Measurements from ENCODE around the gene UBAP1L. TPM values are rescaled to one million over a fixed set of nuclear protein-coding genes. Genes with fewer than 3 reads are reported as not detected.
"Not testable (repeated sequence)": the region's sequence is repeated elsewhere in the genome, so short reads cannot be mapped to it uniquely, and the experiment has no call there.

UBAP1L gene
- total RNA-seq, 2 donors from 2014 or later: 5.2 to 6.3 TPM

DNA sequence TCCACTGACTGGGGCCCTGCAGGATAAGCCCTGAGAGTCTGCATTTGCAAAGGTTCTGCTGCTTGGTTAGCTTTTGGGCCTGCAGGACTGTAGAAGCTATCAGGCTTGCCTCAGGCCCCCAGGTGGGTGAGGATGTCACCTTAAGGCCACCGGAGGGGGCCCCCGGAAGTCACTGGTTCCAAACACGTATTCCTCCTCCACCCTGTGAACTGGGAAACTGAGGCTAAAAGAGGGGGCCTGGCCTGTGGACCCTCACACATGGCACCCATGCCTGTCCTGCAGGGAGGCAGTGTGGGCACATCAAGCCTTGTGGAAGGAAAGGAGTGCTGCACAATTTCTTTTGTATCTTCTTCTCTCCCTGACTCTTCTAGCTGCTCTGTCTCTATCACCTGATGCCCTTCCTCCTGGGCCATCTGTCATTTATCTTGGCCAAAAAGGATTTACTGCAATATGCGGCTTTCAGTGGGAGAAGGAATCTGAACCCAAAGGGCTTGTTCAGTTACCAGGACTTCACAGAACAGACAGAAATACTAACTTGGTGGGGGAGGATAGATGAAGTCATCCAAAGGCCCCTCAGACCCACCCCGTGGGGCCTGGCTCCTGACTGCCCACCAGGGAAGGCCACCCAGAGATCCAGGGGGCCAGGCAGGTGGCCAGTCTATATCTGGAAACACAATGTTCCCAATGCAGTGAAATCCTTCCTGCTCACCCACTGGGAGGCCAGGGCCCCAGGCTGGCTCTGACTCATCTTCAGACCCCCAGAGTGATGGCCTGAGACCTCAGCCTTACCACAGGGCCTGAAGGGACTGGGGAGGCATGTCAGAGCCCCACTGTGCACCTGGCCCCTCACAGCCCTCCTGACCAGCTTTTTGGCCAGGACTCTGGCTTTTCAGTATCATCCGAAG lies 18.3 kb downstream of the UBAP1L start:
- no peak overlapping the region for H3K27ac Mint-ChIP-seq
- no peak for ATAC-seq (replicated peaks in 1 of 2)
- H3K9me3 Mint-ChIP-seq: no peaks in the 10 kb centered on the region
- no peaks in the 10 kb centered on the region for H3K27me3 Mint-ChIP-seq (ENCODE audit: low read depth)
- no peak for DNase-seq
- no peak overlapping the region for H3K4me3 Mint-ChIP-seq
- no peaks in the 10 kb centered on the region for H3K4me1 Mint-ChIP-seq (ENCODE audit: low read depth)
- peaks cover 3% of the 10 kb centered on the region in 2 donors for H3K36me3 Mint-ChIP-seq (ENCODE audit: insufficient read depth in 2 of 2)

DNA sequence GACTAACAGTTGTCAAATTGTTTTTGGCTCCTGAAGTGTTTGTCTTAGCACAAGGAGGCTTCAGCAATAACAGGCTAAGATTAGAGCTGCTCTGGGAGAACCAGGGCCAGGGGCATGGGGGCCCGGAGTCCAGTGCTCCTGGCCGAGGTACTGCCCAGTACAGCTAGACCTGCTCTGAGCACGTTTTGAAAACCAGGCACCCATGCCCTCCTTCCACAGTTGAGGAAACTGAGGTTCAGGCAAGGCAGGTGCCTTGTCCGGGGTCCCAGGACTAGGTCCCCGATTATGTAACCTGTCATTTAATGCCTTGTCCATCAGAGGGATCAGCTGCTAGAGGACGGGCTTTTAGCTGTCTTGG lies 19.3 kb downstream of the UBAP1L start:
- Mint-ChIP-seq H3K27me3 (ENCODE audit: low read depth) (no peaks in the 10 kb centered on the region), H3K27ac (no peak overlapping the region), H3K4me1 (ENCODE audit: low read depth) (no peaks in the 10 kb centered on the region), H3K9me3 (no peaks in the 10 kb centered on the region), H3K4me3 (no peak overlapping the region), H3K36me3 (ENCODE audit: insufficient read depth in 2 of 2) (no peaks in the 10 kb centered on the region)
- no peak for DNase-seq
- ATAC-seq (replicated peaks in 1 of 2): no peak

DNA sequence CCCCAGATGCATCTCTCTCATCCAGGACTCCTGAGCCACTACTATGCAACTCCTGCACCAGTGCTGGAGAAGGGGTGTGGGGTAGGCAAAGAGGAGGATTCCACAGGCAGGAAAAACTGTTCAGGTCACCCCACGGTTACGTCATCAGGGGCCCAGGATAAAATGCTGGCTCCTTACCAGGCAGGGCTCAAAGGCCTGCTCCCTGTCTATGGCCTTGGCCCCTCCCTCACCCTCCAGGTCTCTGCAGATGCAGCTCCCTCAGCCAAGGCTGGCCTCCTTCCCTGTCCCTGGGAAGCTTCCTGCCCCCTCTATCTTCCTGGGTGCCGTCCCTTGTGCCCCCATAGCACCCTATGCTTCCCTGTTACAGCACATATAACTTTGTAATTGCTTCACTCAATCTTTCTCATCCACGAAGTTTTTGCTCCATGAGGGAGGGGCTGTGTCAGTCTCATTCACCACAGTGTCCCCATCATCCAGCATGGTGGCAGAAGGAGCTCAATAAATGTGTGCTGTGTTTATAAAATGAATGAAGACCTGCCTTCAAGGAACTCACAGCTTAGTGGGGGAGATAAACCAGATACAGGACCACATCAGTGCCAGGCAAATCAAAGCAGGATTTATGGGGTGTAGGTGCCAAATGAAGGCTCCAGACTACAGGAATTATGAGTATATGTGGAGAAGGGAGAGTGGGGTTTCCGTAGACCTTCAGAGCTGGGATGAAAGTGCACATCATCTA lies 19.8 kb downstream of the UBAP1L start:
- ATAC-seq (replicated peaks in 1 of 2) (no peak), DNase-seq (no peak)
- no peaks in the 10 kb centered on the region for H3K36me3 Mint-ChIP-seq (ENCODE audit: insufficient read depth in 2 of 2)
- no peaks in the 10 kb centered on the region for H3K27me3 Mint-ChIP-seq (ENCODE audit: low read depth)
- H3K4me3 Mint-ChIP-seq: no peak overlapping the region
- no peaks in the 10 kb centered on the region for H3K9me3 Mint-ChIP-seq
- no peaks in the 10 kb centered on the region for H3K4me1 Mint-ChIP-seq (ENCODE audit: low read depth)
- H3K27ac Mint-ChIP-seq: no peak overlapping the region

DNA sequence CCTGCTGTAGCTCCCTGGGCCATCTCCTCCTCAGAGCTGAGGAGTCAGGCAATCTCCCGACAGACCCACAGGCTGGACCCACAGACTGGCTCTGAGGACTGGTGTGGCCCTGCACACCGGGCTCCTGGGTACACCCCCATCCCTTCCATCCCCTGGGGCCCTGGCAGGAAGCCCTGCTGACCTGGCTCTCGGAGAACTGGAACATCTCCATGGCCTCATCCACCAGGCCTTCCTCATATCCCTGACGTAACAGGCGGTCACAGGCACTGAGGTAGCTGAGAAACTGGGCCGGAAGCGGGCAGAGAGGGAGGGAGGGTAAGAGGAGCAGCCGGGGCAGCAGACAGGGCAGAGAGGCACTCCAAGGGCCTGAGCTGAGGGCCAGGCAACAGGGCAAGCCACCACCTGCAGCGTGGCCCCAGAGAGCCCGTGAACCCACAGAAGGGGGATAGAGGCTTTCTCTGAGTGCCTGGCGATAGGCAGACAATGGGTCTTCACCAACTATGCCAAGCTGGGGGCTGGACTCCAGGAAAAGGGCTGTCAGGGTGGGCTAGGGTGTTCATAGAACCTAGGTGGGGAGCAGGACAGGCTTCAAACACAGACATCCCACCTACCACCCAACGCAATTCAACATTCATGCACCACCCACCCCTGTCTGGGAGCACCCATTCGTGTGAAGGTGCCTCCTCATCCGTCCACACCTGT lies 20.6 kb downstream of the UBAP1L start:
- no peaks in the 10 kb centered on the region for H3K4me1 Mint-ChIP-seq (ENCODE audit: low read depth)
- H3K9me3 Mint-ChIP-seq: no peaks in the 10 kb centered on the region
- ATAC-seq (replicated peaks in 1 of 2) (no peak), DNase-seq (no peak)
- H3K27me3 Mint-ChIP-seq (ENCODE audit: low read depth): no peaks in the 10 kb centered on the region
- no peak overlapping the region for H3K27ac Mint-ChIP-seq
- no peak overlapping the region for H3K4me3 Mint-ChIP-seq
- no peaks in the 10 kb centered on the region for H3K36me3 Mint-ChIP-seq (ENCODE audit: insufficient read depth in 2 of 2)

DNA sequence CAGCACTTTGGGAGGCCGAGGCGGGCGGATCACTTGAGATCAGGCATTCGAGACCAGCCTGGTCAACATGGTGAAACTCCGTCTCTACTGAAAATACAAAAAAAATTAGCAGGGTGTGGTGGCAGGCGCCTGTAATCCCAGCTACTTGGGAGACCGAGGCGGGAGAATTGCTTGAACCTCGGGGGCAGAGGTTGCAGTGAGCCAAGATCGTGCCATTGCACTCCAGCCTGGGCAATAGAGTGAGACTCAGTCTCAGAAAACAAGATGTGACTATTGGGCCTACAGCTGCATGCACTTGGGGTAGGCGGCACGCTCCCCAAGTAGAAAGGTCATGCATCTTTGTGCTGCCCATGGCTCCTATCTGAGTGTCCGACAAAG lies 21.2 kb downstream of the UBAP1L start:
- DNase-seq; H3K27ac Mint-ChIP-seq; H3K27me3 Mint-ChIP-seq (ENCODE audit: low read depth); H3K4me1 Mint-ChIP-seq (ENCODE audit: low read depth); ATAC-seq (replicated peaks in 1 of 2); H3K4me3 Mint-ChIP-seq; H3K9me3 Mint-ChIP-seq; H3K36me3 Mint-ChIP-seq (ENCODE audit: insufficient read depth in 2 of 2): not testable (repeated sequence)

DNA sequence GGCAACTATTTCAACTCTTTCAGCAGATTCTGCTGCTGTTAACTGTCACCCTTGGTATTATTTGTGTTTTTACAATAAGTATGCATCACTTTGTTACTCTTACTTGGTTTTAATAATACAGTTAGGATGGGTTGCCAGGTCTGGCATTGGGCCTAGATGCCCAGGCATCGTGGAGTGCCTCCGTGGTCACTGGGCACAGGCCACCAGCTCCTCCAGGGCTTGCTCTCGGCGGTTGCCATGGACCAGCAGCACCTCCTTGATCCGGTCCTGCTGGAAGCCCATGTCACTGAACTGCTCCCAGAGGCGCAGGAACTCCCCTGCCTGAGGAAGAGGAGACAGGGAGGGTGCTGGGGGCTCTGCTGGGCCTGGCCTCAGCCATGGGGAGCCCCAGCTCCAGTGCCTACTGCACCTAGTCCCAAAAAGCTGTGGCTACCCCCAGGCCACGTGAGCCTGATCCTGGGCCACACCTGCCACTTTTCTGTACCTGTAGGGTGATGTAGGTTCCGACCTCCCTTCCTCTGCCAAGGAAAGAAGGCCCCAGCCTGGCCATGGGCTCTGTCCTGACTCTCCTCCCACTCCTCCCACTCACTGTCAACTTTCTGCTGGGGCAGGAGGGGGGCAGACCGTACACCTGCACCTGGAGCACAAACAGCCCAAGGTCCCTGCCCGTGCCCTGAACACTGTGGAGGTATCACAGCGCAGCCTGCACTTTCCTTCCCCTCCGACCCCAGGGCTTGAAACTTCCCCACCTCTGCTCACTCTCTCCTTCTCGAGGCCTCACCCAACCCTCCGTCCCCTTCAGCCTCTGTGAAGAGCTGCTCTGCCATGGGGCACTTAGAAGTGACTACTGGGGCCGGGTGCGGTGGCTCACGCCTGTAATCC lies 21.8 kb downstream of the UBAP1L start:
- DNase-seq: no peak
- ATAC-seq (replicated peaks in 1 of 2): no peak
- H3K4me3 Mint-ChIP-seq: no peak overlapping the region
- no peaks in the 10 kb centered on the region for H3K4me1 Mint-ChIP-seq (ENCODE audit: low read depth)
- no peaks in the 10 kb centered on the region for H3K36me3 Mint-ChIP-seq (ENCODE audit: insufficient read depth in 2 of 2)
- H3K9me3 Mint-ChIP-seq: no peaks in the 10 kb centered on the region
- no peaks in the 10 kb centered on the region for H3K27me3 Mint-ChIP-seq (ENCODE audit: low read depth)
- H3K27ac Mint-ChIP-seq: peak overlapping the region; percentile 46

DNA sequence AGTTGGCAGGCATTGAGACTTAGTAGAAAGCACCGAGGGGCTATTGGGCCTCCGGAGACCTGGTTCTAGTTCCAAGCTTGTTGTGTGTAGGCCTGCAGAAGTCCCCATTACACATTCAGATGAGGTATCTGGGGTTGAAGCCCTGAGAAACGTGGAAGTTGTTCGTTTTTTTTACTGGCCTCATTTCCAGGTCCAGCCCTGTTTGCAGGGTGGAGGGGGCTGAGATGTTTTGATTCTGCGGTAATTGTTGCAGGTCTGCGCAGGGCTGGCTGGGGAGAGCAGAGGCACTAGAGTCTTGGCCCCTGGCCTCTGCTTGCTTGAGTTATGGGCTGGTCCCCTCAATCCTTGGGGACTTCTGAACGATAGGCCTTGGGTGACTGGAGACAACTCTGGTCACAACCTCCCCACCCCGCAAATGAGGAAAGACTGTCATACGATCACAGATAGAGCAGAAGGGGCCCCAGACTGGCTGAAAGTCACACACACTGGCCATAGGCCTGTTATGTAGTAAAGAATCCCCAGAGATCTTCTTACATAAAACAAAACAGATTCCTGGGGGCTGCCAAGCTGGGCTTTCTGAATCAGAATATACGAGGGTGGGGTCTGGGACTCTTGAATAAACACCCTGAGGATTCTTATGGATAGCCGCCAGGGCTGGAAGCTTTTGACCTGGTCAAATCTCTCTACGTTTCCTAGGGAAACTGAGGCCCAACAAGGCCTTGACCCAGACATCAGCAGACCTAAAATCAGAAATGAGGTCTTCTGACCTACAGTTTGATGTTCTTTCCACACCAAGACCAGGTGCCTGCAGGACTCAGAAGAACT lies 22.8 kb downstream of the UBAP1L start:
- ATAC-seq (replicated peaks in 1 of 2) (no peak), DNase-seq (no peak)
- H3K4me3 Mint-ChIP-seq: no peak overlapping the region
- no peak overlapping the region for H3K27ac Mint-ChIP-seq
- H3K36me3 Mint-ChIP-seq (ENCODE audit: insufficient read depth in 2 of 2): no peaks in the 10 kb centered on the region
- H3K27me3 Mint-ChIP-seq (ENCODE audit: low read depth): no peaks in the 10 kb centered on the region
- H3K4me1 Mint-ChIP-seq (ENCODE audit: low read depth): no peaks in the 10 kb centered on the region
- H3K9me3 Mint-ChIP-seq: no peaks in the 10 kb centered on the region

DNA sequence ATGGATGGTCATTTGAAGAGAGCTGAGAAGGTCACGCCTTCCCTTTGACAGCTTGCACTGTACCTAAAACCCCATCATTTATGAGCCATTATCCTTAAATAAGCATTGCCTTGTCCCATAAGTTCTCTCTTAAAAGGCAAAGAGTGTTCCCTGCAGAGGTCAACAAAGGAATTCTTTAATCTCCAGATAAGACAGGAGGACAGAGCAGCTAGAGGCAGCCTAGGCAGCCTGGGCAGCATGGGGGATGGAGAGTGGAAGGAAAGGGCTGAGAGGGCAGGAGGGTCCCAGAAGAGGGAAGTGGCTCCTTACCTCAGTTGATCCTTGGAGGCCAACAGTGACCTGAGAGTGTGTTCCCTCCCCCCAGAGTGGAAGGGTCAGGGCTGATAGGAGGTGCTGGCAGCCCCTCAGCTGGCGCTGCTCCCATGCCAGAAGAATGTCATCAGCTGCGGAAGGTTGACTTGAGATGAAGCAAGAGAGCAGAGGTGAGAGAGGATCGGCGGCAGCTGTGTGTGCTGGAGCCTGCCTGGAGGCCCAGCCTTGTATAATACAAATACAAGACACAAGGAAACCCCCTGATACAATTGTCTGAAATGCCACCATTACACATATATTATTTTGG lies 25.7 kb downstream of the UBAP1L start:
- H3K9me3 Mint-ChIP-seq: no peaks in the 10 kb centered on the region
- no peak overlapping the region for H3K4me3 Mint-ChIP-seq
- no peak for DNase-seq
- H3K36me3 Mint-ChIP-seq (ENCODE audit: insufficient read depth in 2 of 2): no peaks in the 10 kb centered on the region
- no peak overlapping the region for H3K27ac Mint-ChIP-seq
- no peak for ATAC-seq (replicated peaks in 1 of 2)
- H3K4me1 Mint-ChIP-seq (ENCODE audit: low read depth): no peaks in the 10 kb centered on the region
- peaks cover 3% of the 10 kb centered on the region for H3K27me3 Mint-ChIP-seq (ENCODE audit: low read depth)

DNA sequence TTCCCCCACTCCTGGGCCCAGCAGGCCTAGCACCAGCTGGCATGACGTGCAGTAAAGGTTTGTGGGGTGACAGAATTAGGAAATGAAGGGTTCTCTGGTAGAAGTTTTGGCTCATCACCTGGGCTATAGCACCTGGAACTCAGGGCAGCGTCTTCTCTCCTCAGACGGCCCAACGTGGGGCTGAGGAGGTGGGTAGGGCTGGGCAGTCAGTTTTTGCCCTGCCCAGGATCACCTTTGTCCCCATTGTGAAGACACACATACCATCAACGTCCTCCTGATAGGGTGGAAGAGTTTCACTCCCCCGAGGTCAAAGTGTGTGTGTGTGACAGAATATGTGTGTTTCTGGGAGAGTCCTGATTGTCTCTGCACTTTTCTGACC lies 26.4 kb downstream of the UBAP1L start:
- no peaks in the 10 kb centered on the region for H3K36me3 Mint-ChIP-seq (ENCODE audit: insufficient read depth in 2 of 2)
- ATAC-seq (replicated peaks in 1 of 2): no peak
- H3K9me3 Mint-ChIP-seq: no peaks in the 10 kb centered on the region
- no peaks in the 10 kb centered on the region for H3K4me1 Mint-ChIP-seq (ENCODE audit: low read depth)
- H3K27ac Mint-ChIP-seq: no peak overlapping the region
- H3K27me3 Mint-ChIP-seq (ENCODE audit: low read depth): peaks cover 10% of the 10 kb centered on the region
- DNase-seq: no peak
- no peak overlapping the region for H3K4me3 Mint-ChIP-seq

DNA sequence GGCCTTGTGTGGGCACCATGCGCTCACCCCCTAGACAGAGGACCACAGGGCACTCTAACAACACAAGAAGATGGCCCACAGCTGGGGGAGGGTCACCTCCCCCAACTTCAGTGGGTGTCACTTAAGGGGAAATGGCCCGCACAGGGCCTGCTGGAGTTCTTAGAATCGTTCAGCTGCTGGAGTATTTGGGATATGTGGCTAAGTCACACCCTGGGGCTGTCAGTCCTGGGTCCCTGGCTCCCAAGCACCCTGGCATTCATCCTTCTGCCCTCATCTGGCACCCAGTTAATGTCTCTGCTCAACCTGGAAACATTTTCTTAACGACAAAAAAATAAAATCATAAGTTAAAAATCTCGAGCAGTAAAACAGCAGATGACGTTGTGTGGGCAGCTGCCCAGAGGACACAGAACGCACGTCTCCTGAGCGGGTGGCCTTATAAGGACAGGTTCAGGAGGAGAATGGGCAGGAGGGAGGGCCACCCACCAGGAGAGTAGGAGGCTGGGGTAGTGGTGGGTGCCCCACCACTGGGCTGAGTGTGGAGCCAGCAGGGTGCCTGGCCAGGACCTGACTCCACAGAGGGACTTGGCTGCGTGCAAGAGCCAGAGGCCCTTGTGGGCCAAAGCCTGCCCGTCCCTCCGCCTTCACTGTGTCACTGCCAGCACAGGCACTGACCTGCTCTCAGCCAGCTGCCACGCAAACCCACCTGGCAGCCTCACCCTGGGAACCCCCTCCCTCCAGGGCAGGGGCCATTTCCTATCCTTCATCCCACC lies 26.9 kb downstream of the UBAP1L start:
- Mint-ChIP-seq H3K4me3 (no peak overlapping the region), H3K27ac (no peak overlapping the region)
- no peak for ATAC-seq (replicated peaks in 1 of 2)

DNA sequence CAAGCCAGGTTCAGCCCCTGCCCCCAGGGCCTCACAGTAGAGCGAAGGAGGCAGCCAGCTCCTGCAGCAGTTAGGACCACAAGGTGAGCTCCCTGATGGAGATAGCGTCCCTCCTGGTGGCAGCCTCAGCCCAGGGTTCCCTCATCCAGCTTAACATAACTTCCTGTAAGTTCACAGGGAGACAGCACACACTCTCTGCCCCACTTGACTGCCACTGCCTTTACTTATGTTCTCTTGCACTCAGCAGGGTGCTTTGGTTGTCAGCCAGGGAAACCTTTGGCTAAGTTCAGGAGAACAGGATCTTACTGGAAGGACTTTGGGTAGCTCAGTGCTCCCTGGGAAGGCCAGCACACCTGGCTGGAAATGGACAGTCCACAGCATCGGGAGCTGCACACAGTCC lies 27.6 kb downstream of the UBAP1L start:
- Mint-ChIP-seq H3K36me3 (ENCODE audit: insufficient read depth in 2 of 2) (no peaks in the 10 kb centered on the region), H3K9me3 (no peaks in the 10 kb centered on the region), H3K4me1 (ENCODE audit: low read depth) (peaks cover 6% of the 10 kb centered on the region), H3K27ac (no peak overlapping the region), H3K4me3 (no peak overlapping the region), H3K27me3 (ENCODE audit: low read depth) (peaks cover 19% of the 10 kb centered on the region)
- ATAC-seq (replicated peaks in 1 of 2): no peak
- DNase-seq: no peak

More for the DNA sequence above, 26.9 kb downstream of the UBAP1L start:
- no peaks in the 10 kb centered on the region for H3K36me3 Mint-ChIP-seq (ENCODE audit: insufficient read depth in 2 of 2)
- H3K27me3 Mint-ChIP-seq (ENCODE audit: low read depth): peaks cover 13% of the 10 kb centered on the region
- DNase-seq: no peak
- no peaks in the 10 kb centered on the region for H3K9me3 Mint-ChIP-seq
- no peaks in the 10 kb centered on the region for H3K4me1 Mint-ChIP-seq (ENCODE audit: low read depth)
